Upper lobe of left lung (tissue), 4 donors: ENCODE results near the gene HBS1L.

ENCODE experiments used
- EP300 ChIP-seq, 4 donors: sonication (generic); formaldehyde crosslinking; IDR thresholded peaks; one replicate each; pipeline ENCODE4 v1.5.1; 2017; ENCODE audit warnings: antibody characterized with exemption in 4 of 4, control low read depth in 2 of 4
- POLR2A ChIP-seq, 4 donors: fragments of 450-650 bp; IDR thresholded peaks; one replicate each; pipeline ENCODE4 v1.5.1; 2016 to 2017; ENCODE audit warnings: antibody characterized with exemption in 4 of 4, mild to moderate bottlenecking in 2 of 4
- POLR2AphosphoS5 ChIP-seq, 2 donors: sonication (generic); formaldehyde crosslinking; IDR thresholded peaks; one replicate each; pipeline ENCODE4 v1.5.1; 2017; ENCODE audit warnings: antibody characterized with exemption in 2 of 2
- TF ChIP-seq, protein P1 (sequence below), 6 experiments: fragments of 450-650 bp in 4 of 6; fragments of 200-600 bp in 2 of 6; sonication (generic) in 2 of 6; IDR thresholded peaks; one replicate each; pipeline ENCODE4 v1.5.1; 2016 to 2019; ENCODE audit warnings: antibody characterized with exemption in 6 of 6

DNA sequence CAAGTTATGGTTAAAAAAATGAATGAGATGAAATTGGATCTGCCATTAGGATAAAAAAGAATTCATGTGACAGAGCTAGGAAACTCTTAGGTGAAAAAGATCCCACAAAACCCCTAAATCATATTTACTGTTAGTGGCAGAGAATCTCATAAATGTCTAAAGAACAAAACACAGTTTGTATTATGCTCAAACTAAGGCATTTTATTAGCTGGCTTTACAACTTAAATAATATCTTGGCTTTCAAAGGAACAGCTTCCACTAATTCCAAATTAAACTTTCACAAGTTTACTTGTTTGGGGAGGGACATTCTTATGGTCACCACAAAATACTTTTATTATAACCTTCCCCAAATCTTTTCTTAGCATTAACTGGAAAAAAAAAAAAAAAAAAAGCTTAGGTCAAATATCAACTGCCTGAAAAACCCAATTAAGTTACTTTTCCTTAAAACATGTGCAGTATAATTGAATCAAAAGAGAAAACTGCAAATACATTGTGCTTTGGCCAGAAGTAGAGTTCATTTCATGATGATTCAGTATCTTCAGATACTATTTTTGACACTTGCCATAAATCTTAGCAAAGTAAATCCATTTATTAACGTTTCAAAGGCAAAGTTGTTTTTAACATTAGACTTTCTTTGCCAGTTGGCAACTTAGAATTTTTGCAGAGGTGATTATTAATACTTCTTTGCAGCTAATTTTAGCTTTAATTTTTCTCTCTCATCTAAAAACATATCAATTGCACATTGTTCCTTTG is 90.0 kb downstream of the HBS1L start:
- TF ChIP-seq EP300 (IDR thresholded peaks at IDR 0.05) (no peak), POLR2A (IDR thresholded peaks at IDR 0.05) (no peak), POLR2AphosphoS5 (IDR thresholded peaks at IDR 0.05) (no peak)
- TF ChIP-seq, protein P1, sequence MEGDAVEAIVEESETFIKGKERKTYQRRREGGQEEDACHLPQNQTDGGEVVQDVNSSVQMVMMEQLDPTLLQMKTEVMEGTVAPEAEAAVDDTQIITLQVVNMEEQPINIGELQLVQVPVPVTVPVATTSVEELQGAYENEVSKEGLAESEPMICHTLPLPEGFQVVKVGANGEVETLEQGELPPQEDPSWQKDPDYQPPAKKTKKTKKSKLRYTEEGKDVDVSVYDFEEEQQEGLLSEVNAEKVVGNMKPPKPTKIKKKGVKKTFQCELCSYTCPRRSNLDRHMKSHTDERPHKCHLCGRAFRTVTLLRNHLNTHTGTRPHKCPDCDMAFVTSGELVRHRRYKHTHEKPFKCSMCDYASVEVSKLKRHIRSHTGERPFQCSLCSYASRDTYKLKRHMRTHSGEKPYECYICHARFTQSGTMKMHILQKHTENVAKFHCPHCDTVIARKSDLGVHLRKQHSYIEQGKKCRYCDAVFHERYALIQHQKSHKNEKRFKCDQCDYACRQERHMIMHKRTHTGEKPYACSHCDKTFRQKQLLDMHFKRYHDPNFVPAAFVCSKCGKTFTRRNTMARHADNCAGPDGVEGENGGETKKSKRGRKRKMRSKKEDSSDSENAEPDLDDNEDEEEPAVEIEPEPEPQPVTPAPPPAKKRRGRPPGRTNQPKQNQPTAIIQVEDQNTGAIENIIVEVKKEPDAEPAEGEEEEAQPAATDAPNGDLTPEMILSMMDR (IDR thresholded peaks at IDR 0.05) = no peak
